ENCODE results near the gene RBPJ.
"Not testable (repeated sequence)": the region's sequence is repeated elsewhere in the genome, so short reads cannot be mapped to it uniquely, and the experiment has no call there.

Gene RBPJ

DNA sequence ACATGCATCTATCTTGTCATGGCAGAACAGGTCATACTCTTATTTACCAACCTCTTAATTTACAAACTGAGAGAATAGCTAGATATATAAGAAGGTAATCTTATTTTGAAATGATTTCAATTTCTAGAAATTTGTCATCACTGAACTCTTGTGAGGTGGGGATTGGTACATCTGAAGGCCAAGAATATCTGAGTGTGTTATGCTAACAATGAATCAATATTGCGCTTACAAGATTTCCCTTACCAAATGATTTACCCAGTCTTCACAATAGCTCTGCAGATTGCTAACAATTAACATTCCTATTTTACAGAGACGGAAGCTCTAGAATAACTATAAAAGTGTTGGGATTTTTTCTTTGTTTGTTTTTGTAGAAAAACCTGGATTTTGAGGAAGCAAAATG is 48.3 kb downstream of the RBPJ start:
- H3K4me3 ChIP-seq (ENCODE audit: low read depth, low read length), result no peak overlapping the region

DNA sequence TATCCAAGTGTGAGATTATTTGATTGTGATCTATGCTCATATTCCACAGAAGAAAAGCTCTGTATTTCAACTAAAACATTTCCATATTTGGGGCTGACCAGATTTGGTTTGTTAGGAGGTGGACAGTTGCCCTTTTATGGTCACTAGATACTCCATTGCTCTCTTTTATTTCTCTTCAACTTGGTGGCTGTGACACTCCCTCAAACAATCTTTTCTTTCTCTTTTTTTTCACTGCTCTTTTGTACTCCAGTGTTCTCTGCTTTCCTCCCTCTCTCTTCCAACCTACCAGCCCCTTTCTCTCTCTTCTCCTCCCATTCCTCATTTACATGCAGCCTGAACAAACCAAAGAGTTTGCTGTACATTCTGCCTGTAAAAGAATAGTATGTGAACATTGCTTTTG is 48.8 kb downstream of the RBPJ start:
- H3K4me3 ChIP-seq (ENCODE audit: low read depth, low read length), result no peak overlapping the region

DNA sequence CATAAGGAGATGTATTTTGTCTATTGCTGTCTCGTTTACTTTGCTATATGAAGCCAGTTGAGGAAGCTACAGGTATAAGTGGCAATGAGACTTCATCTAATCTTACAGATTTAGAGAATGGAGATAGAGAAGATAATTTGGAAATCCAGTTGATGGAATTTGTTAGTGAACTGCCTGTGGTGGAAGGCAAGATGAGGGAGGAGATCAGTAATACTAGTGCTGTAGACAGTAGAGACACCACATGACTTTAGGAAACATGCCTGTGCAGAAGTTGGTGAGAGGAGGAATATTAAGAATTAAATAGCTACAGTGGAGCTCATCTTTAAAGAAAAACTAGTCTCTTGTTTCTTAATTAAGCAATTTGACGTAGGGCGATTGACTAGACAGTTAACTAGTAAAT is 51.3 kb downstream of the RBPJ start:
- no peak overlapping the region for H3K4me3 ChIP-seq (ENCODE audit: low read depth, low read length)

DNA sequence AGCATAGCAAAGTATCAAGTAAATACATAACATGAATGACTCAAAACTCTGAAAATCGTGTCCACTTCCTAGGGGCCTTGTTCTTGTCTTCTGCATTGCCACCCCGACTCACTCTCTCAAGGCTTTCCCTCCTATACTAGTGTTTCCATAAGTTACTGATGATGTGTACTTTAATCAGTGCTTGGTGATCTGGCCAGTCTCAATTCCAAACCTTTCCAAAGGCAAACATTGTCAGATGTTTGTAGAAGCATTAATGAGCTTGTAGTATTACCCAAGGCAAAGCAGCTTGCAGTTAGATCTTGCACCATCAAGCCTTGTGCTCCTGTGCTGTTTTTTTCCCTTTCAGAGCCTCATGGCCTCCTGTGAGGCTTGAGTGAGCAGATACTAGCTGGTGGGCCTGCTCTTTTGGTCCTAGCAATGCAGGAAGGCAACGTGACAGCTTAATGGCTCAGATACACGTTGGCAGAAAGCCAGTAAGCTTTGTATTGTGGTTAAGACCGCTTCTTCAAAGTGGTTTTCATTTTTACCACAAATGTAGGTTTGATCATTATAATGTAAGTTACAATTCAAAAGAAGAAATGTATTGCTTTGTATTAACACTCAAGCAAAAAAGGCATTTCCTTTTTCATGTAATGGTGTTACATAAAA is 51.8 kb downstream of the RBPJ start:
- H3K4me3 ChIP-seq (ENCODE audit: low read depth, low read length), result no peak overlapping the region

GRCh38 chr4:26375551-26375950 is 54.7 kb downstream of the RBPJ start:
- H3K4me3 ChIP-seq (ENCODE audit: low read depth, low read length), result no peak overlapping the region

- H3K4me3 ChIP-seq (ENCODE audit: low read depth, low read length), result no peak overlapping the region
Observed at GRCh38 chr4:26377328-26378311, 56.8 kb downstream of the RBPJ start.

- no peak overlapping the region for H3K4me3 ChIP-seq (ENCODE audit: low read depth, low read length)
Observed at GRCh38 chr4:26379837-26380236, 59.0 kb downstream of the RBPJ start.

DNA sequence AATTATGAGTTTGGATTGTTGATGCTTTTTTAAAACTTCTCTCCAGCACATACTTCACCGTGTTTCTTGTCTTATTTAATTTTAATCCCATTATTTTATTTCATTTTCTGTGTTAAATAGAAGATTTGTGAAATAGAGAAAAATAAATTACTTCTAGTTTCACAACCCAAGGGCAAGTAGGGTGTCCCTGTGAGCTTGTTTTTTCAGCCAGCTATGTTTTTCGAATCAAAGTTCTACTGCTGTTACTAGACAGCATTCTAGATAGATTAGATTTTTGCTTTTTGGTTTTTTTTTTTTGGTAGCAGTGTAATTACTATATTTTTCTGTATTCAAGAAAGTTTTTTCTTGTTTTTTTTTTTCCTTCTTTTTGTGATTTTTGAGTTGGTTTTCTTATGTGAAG is 59.9 kb downstream of the RBPJ start:
- H3K4me3 ChIP-seq (ENCODE audit: low read depth, low read length), result no peak overlapping the region

DNA sequence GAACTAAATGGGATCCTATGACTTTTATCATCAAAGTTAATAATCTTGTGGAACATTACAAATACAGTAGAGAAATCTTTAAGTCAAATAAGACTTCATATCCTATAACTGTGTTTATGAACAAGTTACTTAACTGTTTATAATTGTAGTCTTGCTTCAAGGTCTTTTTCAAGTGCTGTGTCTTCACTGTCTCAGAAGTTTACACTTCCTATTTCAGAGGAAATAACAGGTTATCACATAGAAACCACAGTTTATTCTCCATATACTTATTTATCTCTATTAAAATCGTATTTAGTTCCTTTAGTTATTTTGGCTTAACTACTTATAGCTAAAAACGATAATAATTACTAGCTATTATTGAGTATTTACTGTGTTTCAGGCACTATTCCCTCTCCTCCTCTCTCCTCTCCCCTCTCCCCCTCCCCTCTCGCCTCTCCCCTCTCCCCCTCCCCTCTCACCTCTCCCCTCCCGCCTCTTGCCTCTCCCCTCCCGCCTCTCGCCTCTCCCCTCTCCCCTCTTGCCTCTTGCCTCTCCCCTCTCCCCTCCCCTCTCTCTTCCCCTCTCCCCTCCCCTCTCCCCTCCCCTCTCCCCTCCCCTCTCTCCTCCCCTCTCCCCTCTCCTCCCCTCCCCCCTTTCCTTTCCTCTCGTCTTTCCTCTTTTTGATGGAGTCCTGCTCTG is 63.7 kb downstream of the RBPJ start:
- no peak overlapping the region for H3K4me3 ChIP-seq (ENCODE audit: low read depth, low read length)

- no peak overlapping the region for H3K4me3 ChIP-seq (ENCODE audit: low read depth, low read length)
Observed at GRCh38 chr4:26385690-26386089, 64.9 kb downstream of the RBPJ start.

DNA sequence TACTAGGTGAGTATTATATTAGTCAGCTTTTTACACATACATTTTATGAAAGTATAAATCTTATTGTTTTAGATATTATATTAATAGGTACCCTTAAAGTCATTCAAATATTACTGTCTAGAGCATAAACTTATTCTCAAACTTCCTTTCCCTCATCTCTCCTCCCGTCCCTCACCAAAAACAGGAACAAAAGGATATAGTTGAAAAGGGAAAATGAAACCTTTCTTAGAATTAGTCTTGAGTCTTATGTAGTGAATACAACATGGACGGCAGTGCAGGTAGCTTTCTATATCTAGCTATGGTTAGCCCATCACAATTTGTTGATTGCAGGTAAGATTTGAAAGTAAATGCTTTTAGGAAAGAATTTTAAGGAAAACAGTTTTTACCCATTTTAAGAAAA is 65.6 kb downstream of the RBPJ start:
- H3K4me3 ChIP-seq (ENCODE audit: low read depth, low read length), result no peak overlapping the region

- no peak overlapping the region for H3K4me3 ChIP-seq (ENCODE audit: low read depth, low read length)
Observed at GRCh38 chr4:26388671-26389070, 67.9 kb downstream of the RBPJ start.

DNA sequence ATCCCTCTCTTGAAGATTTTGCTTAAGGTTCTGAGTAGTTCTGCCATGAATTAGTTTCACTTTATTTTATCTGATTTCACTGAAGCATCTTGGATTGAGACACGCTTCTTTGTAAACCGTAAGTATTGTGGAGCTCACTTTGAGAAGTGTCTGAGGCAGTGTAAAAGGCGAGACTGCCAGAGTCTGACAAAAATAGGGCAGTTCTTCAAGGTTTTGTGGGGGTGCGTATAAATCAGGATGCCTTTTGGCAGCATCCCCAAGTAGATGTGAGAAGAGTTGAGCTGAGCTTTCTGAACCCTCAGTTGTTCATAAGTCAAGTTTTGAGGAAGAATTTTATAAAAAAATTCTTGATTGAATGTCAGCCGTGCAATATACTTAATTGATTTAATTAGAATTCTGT is 76.3 kb downstream of the RBPJ start:
- H3K4me3 ChIP-seq (ENCODE audit: low read depth, low read length), result no peak overlapping the region

DNA sequence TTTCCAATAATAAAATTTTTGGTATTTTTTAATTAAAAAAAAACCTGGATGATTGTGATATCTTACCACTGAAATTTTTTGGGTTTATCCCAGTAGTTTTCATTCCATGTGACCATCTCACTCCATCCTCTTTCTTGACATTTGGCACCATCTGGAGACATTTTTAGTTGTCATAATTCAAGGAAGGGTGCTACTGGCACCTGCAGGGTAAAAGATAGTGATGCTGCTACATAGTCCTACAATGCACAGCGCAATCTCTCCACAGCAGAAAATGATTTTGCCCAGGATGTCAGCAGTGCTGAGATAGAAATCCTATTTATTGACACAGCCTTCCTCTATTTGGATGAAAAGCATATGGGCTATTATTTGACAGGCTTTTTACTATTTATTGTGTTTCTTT is 79.3 kb downstream of the RBPJ start:
- no peak overlapping the region for H3K4me3 ChIP-seq (ENCODE audit: low read depth, low read length)

DNA sequence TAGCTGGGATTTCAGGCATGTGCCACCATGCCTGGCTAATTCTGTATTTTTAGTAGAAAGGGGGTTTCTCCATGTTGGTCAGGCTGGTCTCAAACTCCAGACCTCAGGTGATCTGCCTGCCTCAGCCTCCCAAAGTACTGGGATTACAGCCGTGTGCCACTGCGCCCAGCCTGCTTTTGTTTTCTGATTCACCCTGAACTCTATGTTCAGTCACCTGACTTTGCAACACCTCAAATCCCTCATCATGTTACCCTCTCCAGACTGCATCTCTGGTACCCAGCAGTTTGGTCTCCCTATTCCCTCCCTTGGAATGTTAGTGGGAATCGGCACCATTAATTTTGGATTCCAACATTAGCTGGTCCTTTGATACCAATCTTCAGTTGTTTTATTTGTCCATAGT is 81.2 kb downstream of the RBPJ start:
- H3K4me3 ChIP-seq (ENCODE audit: low read depth, low read length), result not testable (repeated sequence)

DNA sequence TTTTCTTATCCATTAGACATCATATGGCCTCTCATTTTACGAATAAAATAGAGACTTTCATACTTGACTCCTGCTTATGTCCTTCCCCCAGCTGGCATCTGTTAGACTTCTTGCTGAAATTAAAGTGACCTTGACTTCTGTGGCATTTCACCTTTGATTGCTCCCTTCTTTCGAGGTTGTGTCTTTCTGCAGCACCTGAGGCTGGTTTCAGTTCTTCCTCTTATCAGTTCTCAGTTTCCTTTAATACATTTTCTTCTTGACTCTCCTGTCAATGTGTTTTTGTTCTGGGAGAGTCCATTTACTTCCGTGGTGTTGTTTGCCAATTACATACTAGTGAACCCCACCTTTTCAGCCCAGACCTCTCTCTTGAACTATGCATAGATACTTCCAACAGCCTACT is 81.6 kb downstream of the RBPJ start:
- no peak overlapping the region for H3K4me3 ChIP-seq (ENCODE audit: low read depth, low read length)

DNA sequence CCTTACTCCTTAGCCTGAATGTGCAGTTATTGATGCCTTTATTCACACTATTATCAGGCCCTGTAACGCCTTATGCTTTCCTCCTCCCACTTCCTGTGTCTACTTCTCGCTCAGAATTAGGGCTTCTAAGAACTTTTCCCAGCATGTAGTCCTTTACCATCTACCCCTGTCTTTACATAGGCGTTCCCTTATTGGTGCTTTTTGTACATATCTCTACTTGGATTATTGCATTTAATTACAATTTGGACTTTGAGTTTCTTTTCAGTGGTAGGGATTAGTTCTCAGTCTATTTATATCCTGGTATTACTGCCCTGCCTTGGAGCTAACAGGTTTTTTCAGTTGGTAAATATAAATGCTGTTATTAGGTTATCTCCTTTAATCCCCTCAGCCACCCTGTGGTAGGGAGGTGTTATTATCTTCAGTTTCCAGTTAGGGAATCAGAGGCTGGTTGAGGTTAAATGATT is 84.0 kb downstream of the RBPJ start:
- no peak overlapping the region for H3K4me3 ChIP-seq (ENCODE audit: low read depth, low read length)

DNA sequence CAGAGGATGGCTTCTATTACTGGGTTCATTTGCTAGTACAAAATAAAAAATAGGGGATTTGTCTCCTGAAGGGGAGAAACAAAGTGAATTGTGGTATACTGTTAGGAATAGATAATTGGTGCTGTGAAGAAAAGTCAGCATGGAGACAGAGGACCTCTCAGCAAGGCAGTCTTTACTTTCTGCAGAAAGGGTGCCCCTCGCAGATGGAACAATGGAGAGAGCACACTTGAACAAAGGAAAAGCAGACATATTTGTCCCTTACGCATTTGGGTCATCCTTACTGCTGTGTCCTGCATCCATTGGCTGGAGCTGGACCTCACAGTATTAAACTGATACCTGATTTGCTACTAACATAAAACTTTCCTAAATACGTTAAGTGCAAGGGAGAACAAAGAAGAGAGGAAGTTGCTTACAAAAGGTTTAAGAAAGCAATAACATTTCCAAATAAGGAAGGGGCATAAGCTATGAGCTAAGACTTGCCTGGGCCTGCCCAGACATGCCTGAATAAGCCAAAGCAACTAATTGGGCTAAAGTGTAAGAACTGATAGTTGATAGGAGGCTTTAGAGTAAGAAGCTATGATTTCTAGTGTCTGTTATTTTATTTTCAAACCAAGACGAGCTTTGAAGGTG is 85.6 kb downstream of the RBPJ start:
- no peak overlapping the region for H3K4me3 ChIP-seq (ENCODE audit: low read depth, low read length)

DNA sequence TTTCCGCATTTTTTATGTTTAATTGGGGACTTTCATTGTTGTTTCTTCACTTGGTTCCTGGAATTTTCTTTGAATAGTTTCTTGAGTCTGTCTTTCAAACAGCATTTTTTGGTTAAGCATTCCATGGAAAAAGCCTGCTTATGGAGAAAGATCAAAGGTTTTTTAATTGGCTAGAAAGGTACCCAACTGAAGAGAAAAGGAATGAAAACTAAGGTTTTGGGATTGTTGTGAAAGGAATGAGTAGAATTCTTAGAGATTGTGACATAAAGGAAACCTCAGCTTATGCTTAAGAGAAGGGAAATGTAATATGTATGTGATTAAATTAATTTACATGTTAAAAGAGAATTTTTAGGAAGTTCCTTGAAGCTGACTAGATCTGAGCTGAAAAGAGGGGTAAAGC is 86.7 kb downstream of the RBPJ start:
- H3K4me3 ChIP-seq (ENCODE audit: low read depth, low read length), result no peak overlapping the region

- H3K4me3 ChIP-seq (ENCODE audit: low read depth, low read length), result no peak overlapping the region
Observed at GRCh38 chr4:26410385-26411293, 89.8 kb downstream of the RBPJ start.

All from iPS-11a (cell line).